Astrocyte of the spinal cord (primary cell): Measurements from ENCODE around the gene SETBP1.

Experiments
- DNase-seq: peaks from one replicate; pipeline ENCODE4 v3.0.0; 2011; ENCODE audit warnings: low read depth, low spot score
- H3K4me3 ChIP-seq: 2 replicates; pipeline ENCODE4 v1.5.1; 2011; ENCODE audit warnings: low read depth, mild to moderate bottlenecking, low read length, moderate library complexity
- CTCF ChIP-seq: IDR thresholded peaks from 2 replicates; pipeline ENCODE4 v1.5.1; 2012; ENCODE audit warnings: low read depth, mild to moderate bottlenecking, low read length, inconsistent platforms
- in situ Hi-C: cut with HindIII; loops from 2 replicates; pipeline ENCODE4 v1.10.0; 2017; ENCODE audit warnings: low sequenced_read_pairs

The SETBP1 gene

GRCh38 chr18:44709307-44710126, 28.8 kb downstream of the SETBP1 start:
- no peak overlapping the region for H3K4me3 ChIP-seq
- DNase-seq = no peak
- TF ChIP-seq CTCF = no peak
- in situ Hi-C loops = no loop called here

- no peak for DNase-seq
- in situ Hi-C loops = no loop called here
- TF ChIP-seq CTCF = no peak
- no peak overlapping the region for H3K4me3 ChIP-seq
Measured at GRCh38 chr18:44710931-44711330, 30.2 kb downstream of the SETBP1 start.

- in situ Hi-C loops = no loop called here
- H3K4me3 ChIP-seq = no peak overlapping the region
- no peak for TF ChIP-seq CTCF
- no peak for DNase-seq
Measured at GRCh38 chr18:44712025-44712424, 31.3 kb downstream of the SETBP1 start.

- in situ Hi-C loops = no loop called here
- H3K4me3 ChIP-seq = no peak overlapping the region
- no peak for TF ChIP-seq CTCF
- no peak for DNase-seq
Measured at GRCh38 chr18:44713435-44713834, 32.7 kb downstream of the SETBP1 start.

GRCh38 chr18:44714376-44714775, 33.7 kb downstream of the SETBP1 start:
- DNase-seq = no peak
- no peak overlapping the region for H3K4me3 ChIP-seq
- in situ Hi-C loops = no loop called here
- TF ChIP-seq CTCF = no peak

- no peak overlapping the region for H3K4me3 ChIP-seq
- DNase-seq = peak; percentile 63
- no peak for TF ChIP-seq CTCF
- in situ Hi-C loops = no loop called here
Measured at GRCh38 chr18:44715245-44715644, 34.6 kb downstream of the SETBP1 start.

GRCh38 chr18:44715842-44716241, 35.2 kb downstream of the SETBP1 start:
- no peak for DNase-seq
- no peak overlapping the region for H3K4me3 ChIP-seq
- in situ Hi-C loops = no loop called here
- TF ChIP-seq CTCF = no peak
